Astrocyte of the cerebellum (primary cell): Measurements from ENCODE around the gene DMBX1.

Experiments
- DNase-seq: peaks from one replicate; pipeline ENCODE4 v3.0.0-alpha.2; 2011; ENCODE audit warnings: low read depth
- H3K4me3 ChIP-seq: 2 replicates; pipeline ENCODE4 v1.5.1; 2011; ENCODE audit warnings: mild to moderate bottlenecking, low read depth, low read length, moderate library complexity
- in situ Hi-C: cut with HindIII; loops from 2 replicates; pipeline ENCODE4 v1.10.0; 2017; ENCODE audit warnings: low sequenced_read_pairs
- TF ChIP-seq, protein P1 (sequence below): IDR thresholded peaks from 2 replicates; pipeline ENCODE4 v1.5.1; 2012; ENCODE audit warnings: low read length, low read depth, moderate library complexity, mild to moderate bottlenecking; ENCODE audit errors: missing control alignments

The DMBX1 gene

DNA sequence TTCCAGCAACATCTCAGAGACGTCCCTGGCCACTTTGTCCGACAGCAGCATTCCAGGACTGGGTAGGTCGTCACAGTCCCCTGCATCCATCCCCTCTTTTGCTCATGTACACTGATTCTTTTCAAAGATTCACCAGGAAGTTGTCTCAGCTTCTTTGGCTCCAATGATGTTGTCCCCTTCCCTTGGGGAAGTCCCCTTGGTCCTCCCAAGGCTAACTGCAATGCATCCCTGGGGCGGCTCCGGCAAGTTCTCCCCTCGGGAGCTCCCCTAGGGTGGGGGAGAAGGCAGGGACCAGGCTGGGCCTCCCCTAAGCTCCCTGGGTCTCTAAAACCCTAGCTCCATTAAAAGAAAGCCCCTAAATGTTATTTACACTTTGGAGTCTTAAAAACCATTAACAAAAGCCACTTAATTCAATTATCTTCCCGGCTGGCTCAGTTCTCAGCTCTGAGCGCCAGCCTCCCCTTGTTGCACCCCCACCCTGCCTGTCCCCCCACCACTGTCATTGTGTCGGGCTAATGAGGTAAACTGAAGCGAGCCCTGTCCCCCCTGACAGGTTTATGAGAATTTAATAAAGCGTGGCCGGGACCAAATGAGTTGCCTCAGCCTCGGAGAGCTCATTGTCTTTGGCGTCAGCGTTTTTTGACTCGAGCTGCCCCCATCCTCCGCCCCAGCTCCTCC is 36.5 kb downstream of the DMBX1 start:
- H3K4me3 ChIP-seq: no peak overlapping the region
- DNase-seq: no peak
- in situ Hi-C loops: loop anchor here (5.0 kb wide), 1 partner anchor 49 kb away; no protein-coding TSS in a partner anchor
- TF ChIP-seq, protein P1, sequence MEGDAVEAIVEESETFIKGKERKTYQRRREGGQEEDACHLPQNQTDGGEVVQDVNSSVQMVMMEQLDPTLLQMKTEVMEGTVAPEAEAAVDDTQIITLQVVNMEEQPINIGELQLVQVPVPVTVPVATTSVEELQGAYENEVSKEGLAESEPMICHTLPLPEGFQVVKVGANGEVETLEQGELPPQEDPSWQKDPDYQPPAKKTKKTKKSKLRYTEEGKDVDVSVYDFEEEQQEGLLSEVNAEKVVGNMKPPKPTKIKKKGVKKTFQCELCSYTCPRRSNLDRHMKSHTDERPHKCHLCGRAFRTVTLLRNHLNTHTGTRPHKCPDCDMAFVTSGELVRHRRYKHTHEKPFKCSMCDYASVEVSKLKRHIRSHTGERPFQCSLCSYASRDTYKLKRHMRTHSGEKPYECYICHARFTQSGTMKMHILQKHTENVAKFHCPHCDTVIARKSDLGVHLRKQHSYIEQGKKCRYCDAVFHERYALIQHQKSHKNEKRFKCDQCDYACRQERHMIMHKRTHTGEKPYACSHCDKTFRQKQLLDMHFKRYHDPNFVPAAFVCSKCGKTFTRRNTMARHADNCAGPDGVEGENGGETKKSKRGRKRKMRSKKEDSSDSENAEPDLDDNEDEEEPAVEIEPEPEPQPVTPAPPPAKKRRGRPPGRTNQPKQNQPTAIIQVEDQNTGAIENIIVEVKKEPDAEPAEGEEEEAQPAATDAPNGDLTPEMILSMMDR: no peak

DNA sequence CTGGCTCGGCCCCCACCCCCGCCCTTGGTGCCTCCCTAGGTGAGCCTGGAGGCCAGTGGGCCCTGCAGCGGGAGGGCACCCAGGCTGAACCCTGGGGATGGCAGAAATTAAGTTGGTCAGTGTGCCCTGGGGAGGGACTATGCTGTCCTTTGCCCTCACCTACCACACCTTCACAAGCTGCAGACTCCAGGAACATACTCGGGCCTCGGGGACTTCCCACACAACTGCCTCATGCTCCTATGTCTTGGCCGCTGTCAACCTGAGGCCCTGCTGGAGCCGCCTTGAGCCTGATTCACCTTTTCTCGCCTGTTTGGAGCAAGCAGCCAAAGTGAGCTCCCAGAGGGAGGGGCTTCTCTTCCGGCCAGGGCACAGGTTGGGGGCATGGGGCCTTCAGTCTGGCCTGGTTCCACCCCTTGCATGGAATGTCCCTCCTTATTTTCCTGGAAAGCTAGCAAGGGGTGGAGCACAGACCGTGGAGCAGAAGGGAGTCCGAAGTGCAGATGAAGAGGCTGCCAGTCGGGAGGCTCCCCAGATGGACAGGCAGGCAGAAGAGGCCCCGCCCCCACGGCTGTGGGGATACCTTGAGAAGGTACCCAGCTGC is 37.2 kb downstream of the DMBX1 start:
- in situ Hi-C loops: loop anchor here (5.0 kb wide), 1 partner anchor 49 kb away; no protein-coding TSS in a partner anchor
- TF ChIP-seq, protein P1: no peak
- H3K4me3 ChIP-seq: no peak overlapping the region
- no peak for DNase-seq

DNA sequence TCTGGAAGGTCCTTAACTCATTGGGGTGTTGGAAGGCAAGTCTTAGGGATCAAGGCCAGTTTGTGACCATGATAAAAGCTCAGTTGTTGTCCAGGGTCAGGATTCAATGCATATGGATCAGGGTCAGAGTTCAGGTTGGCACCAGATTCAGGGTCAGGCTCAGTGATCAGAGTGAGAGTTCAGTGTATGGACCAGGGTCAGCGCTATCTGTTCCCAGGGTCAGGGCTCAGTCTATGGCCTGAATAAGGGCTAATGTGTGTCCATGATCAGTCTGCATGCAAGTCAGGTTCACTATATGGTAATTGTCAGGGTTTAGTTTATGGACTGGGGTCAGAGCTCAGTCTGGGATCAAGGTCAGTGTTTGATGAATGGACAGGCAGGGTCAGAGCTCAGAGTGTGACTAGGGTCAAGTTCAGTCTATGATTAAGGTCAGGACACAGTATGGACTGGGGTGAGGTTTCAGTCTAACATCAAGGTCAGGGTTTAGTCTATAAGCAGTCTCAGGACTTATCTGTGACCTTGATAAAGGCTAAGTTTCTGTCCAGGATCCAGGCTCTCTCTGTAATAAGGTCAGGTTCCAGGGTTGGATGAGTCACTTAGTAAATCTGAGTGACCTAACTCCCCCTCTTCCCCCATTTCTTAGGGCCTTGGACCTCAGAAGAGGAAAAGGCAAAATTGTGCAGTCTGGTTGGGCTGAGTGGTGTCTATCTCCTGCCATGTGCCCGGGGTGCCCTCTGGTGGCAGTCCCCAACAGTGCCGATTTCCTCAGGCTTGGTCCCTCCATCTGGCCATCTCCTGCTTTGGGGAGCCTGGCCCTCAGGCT is 38.0 kb downstream of the DMBX1 start:
- in situ Hi-C loops: loop anchor here (5.0 kb wide), 1 partner anchor 50 kb away; no protein-coding TSS in a partner anchor
- H3K4me3 ChIP-seq: no peak overlapping the region
- DNase-seq: peak; percentile 48
- TF ChIP-seq, protein P1: peak; percentile 93

DNA sequence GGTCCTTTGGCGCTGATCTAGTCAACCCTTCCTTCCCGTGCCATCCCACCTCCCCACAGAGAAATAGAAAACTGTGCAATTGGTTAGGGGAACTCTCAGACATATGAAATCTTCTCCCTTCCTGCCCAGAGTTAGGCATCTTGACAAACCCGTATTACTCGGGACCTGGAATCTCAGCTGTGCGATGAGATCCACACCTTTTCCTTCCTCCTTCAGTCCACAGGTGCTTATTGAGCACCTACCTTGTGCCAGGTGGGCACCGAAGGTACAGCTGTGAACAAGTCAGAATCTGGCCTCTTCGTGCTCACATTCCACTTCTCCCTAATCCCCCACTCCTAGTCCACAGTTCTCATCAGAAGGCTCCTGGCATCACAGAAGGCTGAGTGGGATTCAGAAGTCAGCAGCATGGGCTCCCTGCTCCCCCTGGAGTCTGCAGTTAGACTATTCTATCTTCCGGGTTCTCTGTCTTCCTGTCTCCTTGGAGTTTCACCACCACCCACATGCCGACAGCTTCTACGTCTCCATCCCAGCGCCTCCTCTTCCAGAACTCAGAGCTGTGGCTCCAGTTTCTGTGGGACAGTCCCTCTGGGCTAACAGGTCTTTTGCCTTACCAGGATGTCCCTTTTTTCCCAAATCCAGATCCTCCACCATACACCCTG is 38.8 kb downstream of the DMBX1 start:
- in situ Hi-C loops: loop anchor here (5.0 kb wide), 1 partner anchor 51 kb away; no protein-coding TSS in a partner anchor
- DNase-seq: no peak
- H3K4me3 ChIP-seq: no peak overlapping the region
- TF ChIP-seq, protein P1: no peak

DNA sequence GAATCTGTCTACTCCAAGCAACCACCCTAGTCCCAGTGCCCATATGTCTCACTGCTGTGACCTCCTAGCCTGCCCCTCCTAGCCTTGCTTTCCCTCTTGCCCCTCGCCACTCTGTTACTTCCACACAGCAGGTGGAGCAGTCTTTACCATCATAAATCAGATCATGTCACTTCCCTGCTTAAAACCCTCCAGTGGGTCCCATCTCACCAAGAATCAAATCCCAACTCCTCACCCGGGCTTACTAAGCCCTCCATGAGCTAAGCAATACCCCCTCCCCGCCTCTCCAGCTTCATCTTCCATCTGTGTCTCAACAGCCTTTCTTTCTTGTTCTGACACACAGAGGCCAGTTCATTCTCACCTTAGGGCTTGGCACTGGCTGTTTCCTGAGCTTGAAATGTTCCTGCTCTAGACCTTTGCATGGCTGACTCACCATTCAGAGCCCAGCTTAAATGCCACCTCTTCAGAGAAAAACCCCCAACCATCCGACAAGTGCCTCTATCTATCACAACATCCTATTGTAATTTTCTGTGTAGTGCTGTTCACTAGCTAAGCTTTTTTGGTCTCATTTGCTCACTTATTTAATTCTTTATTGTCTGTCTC is 39.5 kb downstream of the DMBX1 start:
- DNase-seq: no peak
- TF ChIP-seq, protein P1: no peak
- no peak overlapping the region for H3K4me3 ChIP-seq
- in situ Hi-C loops: loop anchor here (5.0 kb wide), 1 partner anchor 52 kb away; no protein-coding TSS in a partner anchor
